HG03139 (cell line): Measurements from ENCODE around the gene TRDMT1.

ENCODE experiments used
- ATAC-seq: cut with Tn5 transposase; IDR thresholded peaks from one replicate; pipeline ENCODE4 v1.9.1; 2021; ENCODE audit not compliant: unreplicated experiment

TRDMT1 gene

GRCh38 chr10:17200912-17201793 lies at the start of gene TRDMT1:
TRDMT1 (minus strand) TSS chr10:17201672; CDS start chr10:17201634, 38 bp downstream.
- peak; percentile 89 for ATAC-seq

- no peak for ATAC-seq
Measured at GRCh38 chr10:17250736-17251135, 49.3 kb upstream of the TRDMT1 start.

- peak; percentile 50 for ATAC-seq
Measured at GRCh38 chr10:17249820-17250219, 48.3 kb upstream of the TRDMT1 start.

GRCh38 chr10:17248964-17249363 lies 47.5 kb upstream of the TRDMT1 start:
- no peak for ATAC-seq

GRCh38 chr10:17247210-17247609 lies 45.7 kb upstream of the TRDMT1 start:
- no peak for ATAC-seq

GRCh38 chr10:17244700-17245365 lies 43.4 kb upstream of the TRDMT1 start:
- ATAC-seq, result no peak

- ATAC-seq, result no peak
Measured at GRCh38 chr10:17241611-17242333, 40.3 kb upstream of the TRDMT1 start.

- ATAC-seq, result no peak
Measured at GRCh38 chr10:17240616-17241015, 39.1 kb upstream of the TRDMT1 start.

- no peak for ATAC-seq
Measured at GRCh38 chr10:17240096-17240495, 38.6 kb upstream of the TRDMT1 start.

GRCh38 chr10:17239345-17240085 lies 38.0 kb upstream of the TRDMT1 start:
- no peak for ATAC-seq

- ATAC-seq, result no peak
Measured at GRCh38 chr10:17238445-17239291, 37.2 kb upstream of the TRDMT1 start.

GRCh38 chr10:17237915-17238444 lies 36.5 kb upstream of the TRDMT1 start:
- ATAC-seq, result no peak

- ATAC-seq, result no peak
Measured at GRCh38 chr10:17237149-17237527, 35.7 kb upstream of the TRDMT1 start.

GRCh38 chr10:17236468-17237148 lies 35.1 kb upstream of the TRDMT1 start:
- ATAC-seq, result no peak

- ATAC-seq, result no peak
Measured at GRCh38 chr10:17235136-17235535, 33.7 kb upstream of the TRDMT1 start.

- no peak for ATAC-seq
Measured at GRCh38 chr10:17234431-17234945, 33.0 kb upstream of the TRDMT1 start.

- ATAC-seq, result no peak
Measured at GRCh38 chr10:17233286-17233991, 32.0 kb upstream of the TRDMT1 start.

GRCh38 chr10:17232276-17232960 lies 30.9 kb upstream of the TRDMT1 start:
- ATAC-seq, result no peak
